SU-DHL-6 (cell line): ENCODE measurements around the gene AKT3.
"Not testable (repeated sequence)": the region's sequence is repeated elsewhere in the genome, so short reads cannot be mapped to it uniquely, and the experiment has no call there.

ENCODE experiments used
- CTCF ChIP-seq: fragments of 200-600 bp; sonication (generic); IDR thresholded peaks from one replicate; pipeline ENCODE4 v1.5.1; 2017; ENCODE audit warnings: antibody characterized with exemption, mild to moderate bottlenecking, low read length, moderate library complexity; ENCODE audit not compliant: insufficient read depth, poor library complexity, severe bottlenecking
- EZH2phosphoT487 ChIP-seq: fragments of 200-600 bp; sonication (generic), shearing (Covaris generic); conservative IDR thresholded peaks from 2 replicates; pipeline ENCODE4 v1.6.1; 2018; ENCODE audit warnings: mild to moderate bottlenecking, antibody characterized with exemption, low read length, moderate library complexity, mixed read lengths

- not testable (repeated sequence) for TF ChIP-seq CTCF, EZH2phosphoT487
These were observed 25.1 kb downstream of the AKT3 start for GRCh38 chr1:243824907-243825306.
